Peyer's patch (tissue), 4 donors: ENCODE measurements around the gene ERC1. TPM values are rescaled to one million over a fixed set of nuclear protein-coding genes. Genes with fewer than 3 reads are reported as not detected.

Experiments
- DNase-seq, 3 donors: peaks; one replicate each; pipeline ENCODE4 v3.0.0-alpha.2; 2017 to 2019
- H3K27ac ChIP-seq, 4 donors: fragments of 200-600 bp; sonication (generic); one replicate each; pipeline ENCODE4 v1.5.1; 2016 to 2019
- H3K27me3 ChIP-seq, 2 donors: fragments of 200-600 bp; sonication (generic); one replicate each; pipeline ENCODE4 v1.5.1; 2019
- H3K36me3 ChIP-seq, 3 donors: fragments of 200-600 bp; sonication (generic); one replicate each; pipeline ENCODE4 v1.5.1; 2016 to 2019
- H3K4me1 ChIP-seq, 4 donors: fragments of 200-600 bp; sonication (generic); one replicate each; pipeline ENCODE4 v1.5.1; 2016 to 2019
- H3K4me3 ChIP-seq, 4 donors: fragments of 200-600 bp; sonication (generic); 1 replicate in 3 of 4; 2 replicates in 1 of 4; pipeline ENCODE4 v1.5.1; 2016 to 2019; ENCODE audit warnings: mild to moderate bottlenecking in 1 of 4
- H3K9me3 ChIP-seq, 4 donors: fragments of 200-600 bp; sonication (generic); one replicate each; pipeline ENCODE4 v1.5.1; 2016 to 2019; ENCODE audit warnings: mild to moderate bottlenecking in 1 of 4
- POLR2A ChIP-seq, 2 donors: fragments of 450-650 bp; IDR thresholded peaks; one replicate each; pipeline ENCODE4 v1.5.1; 2017; ENCODE audit warnings: antibody characterized with exemption in 2 of 2, mild to moderate bottlenecking in 2 of 2, moderate library complexity in 2 of 2
- total RNA-seq, 4 donors: library from RNA; depleted of rRNA; stranded (reverse); fragments of >200 nt; gene quantifications; one replicate each; pipeline ENCODE4 v1.1.0, GENCODE V29; 2016
- TF ChIP-seq, protein P1 (sequence below), 6 experiments: fragments of 450-650 bp in 4 of 6; fragments of 200-600 bp in 2 of 6; sonication (generic) in 1 of 6; IDR thresholded peaks; one replicate each; pipeline ENCODE4 v1.5.1; 2017 to 2019; ENCODE audit warnings: antibody characterized with exemption in 6 of 6, mild to moderate bottlenecking in 3 of 6, moderate library complexity in 1 of 6

Gene ERC1
- total RNA-seq, 4 donors from 2014 or later = 26.5 to 184 (median 31.7) TPM

GRCh38 chr12:1429980-1430379, 439.0 kb downstream of the ERC1 start:
- Histone ChIP-seq H3K27ac (no peak overlapping the region), H3K4me1 (peaks cover 0 to 4% (median 0%) of the 10 kb centered on the region in 4 donors), H3K36me3 (no peaks in the 10 kb centered on the region), H3K9me3 (no peaks in the 10 kb centered on the region), H3K27me3 (no peaks in the 10 kb centered on the region), H3K4me3 (no peak overlapping the region)
- no peak for TF ChIP-seq POLR2A (IDR thresholded peaks at IDR 0.05)
- TF ChIP-seq, protein P1, sequence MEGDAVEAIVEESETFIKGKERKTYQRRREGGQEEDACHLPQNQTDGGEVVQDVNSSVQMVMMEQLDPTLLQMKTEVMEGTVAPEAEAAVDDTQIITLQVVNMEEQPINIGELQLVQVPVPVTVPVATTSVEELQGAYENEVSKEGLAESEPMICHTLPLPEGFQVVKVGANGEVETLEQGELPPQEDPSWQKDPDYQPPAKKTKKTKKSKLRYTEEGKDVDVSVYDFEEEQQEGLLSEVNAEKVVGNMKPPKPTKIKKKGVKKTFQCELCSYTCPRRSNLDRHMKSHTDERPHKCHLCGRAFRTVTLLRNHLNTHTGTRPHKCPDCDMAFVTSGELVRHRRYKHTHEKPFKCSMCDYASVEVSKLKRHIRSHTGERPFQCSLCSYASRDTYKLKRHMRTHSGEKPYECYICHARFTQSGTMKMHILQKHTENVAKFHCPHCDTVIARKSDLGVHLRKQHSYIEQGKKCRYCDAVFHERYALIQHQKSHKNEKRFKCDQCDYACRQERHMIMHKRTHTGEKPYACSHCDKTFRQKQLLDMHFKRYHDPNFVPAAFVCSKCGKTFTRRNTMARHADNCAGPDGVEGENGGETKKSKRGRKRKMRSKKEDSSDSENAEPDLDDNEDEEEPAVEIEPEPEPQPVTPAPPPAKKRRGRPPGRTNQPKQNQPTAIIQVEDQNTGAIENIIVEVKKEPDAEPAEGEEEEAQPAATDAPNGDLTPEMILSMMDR (IDR thresholded peaks at IDR 0.05) = no peak
- no peak for DNase-seq

DNA sequence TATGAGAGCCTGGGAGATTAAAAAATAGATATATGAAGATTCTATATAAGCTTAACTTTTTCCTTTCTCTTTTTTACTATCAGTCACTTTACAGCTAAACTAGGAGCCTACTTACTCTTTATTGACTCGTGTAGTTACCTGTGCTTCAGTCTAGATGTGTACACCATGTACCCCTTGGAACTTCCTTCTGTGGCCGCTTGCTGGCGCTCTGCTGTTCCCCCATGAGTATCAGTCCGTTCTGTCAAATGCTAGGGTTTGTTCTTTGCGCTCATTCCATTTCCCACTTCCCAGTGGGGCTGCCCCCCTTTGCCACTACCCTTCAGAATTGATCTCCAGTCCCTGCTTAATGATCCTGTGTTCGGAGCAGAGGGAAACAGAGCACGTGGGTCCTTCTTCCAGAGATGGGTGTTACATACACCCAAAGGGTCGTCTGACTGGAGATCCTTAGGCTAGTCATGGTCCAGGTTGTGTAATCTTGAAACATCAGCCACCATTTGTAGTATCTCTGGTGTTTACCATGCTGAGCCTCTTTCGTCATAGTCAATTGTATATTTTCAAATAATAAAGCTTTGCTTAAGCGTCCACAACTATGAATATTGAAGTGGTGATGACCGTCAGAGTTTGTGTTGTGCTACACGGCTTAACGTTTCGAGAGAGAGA, 443.4 kb downstream of the ERC1 start:
- no peaks in the 10 kb centered on the region for H3K9me3 ChIP-seq
- H3K4me3 ChIP-seq = no peak overlapping the region
- no peak overlapping the region for H3K27ac ChIP-seq
- no peaks in the 10 kb centered on the region for H3K36me3 ChIP-seq
- H3K27me3 ChIP-seq = no peaks in the 10 kb centered on the region
- DNase-seq = no peak
- no peak for TF ChIP-seq POLR2A (IDR thresholded peaks at IDR 0.05)
- TF ChIP-seq, protein P1 (IDR thresholded peaks at IDR 0.05) = no peak
- peaks cover 0 to 10% (median 0%) of the 10 kb centered on the region in 4 donors for H3K4me1 ChIP-seq

DNA sequence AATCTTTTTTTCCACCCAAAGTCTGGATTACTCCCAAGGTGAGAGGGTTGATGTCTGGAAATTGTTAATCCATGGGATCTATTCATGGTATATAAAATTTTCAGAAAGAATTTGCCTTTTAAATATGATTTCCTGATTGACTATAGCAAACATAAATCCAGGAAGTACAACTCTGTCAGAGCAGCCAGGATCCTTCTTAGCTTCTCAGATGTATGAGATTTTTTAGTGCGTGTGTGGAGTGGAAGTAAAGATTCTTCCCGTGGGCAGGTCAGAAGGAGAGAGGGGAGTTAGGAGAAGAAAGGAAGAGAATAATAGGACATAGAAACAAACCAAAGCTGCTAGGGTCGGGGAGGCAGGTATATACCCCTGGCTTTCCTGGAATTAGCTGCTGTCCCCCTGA, 444.0 kb downstream of the ERC1 start:
- H3K9me3 ChIP-seq = no peaks in the 10 kb centered on the region
- H3K4me3 ChIP-seq = no peak overlapping the region
- H3K4me1 ChIP-seq = peaks cover 0 to 10% (median 0%) of the 10 kb centered on the region in 4 donors
- H3K36me3 ChIP-seq = no peaks in the 10 kb centered on the region
- no peak for TF ChIP-seq POLR2A (IDR thresholded peaks at IDR 0.05)
- TF ChIP-seq, protein P1 (IDR thresholded peaks at IDR 0.05) = no peak
- no peak for DNase-seq
- H3K27me3 ChIP-seq = no peaks in the 10 kb centered on the region
- peak overlapping the region in 2 of 4 donors; percentile 22 to 44 for H3K27ac ChIP-seq

DNA sequence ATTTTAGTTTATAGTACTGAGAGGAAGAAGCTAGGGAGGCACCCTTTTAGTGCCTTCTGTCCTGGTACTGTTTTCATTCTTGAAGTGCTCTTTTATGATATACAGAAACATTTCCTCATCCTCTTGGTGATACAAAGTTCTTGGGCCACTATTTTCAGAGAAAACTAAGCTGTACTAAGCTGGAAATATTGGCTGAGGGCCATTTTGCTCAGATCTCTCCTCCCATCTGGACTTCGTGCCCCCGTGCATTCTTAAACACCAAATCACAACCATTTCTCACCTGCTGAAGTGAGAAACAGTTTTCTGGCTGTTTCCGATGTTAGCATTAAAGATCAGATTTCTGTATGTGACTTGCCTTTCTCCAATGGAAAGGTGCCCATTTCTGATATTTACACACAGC, 444.4 kb downstream of the ERC1 start:
- Histone ChIP-seq H3K9me3 (no peaks in the 10 kb centered on the region), H3K4me3 (no peak overlapping the region), H3K27me3 (no peaks in the 10 kb centered on the region), H3K36me3 (no peaks in the 10 kb centered on the region), H3K4me1 (peaks cover 0 to 10% (median 0%) of the 10 kb centered on the region in 4 donors), H3K27ac (peak overlapping the region in 2 of 4 donors; percentile 22 to 44)
- TF ChIP-seq, protein P1 (IDR thresholded peaks at IDR 0.05) = no peak
- no peak for TF ChIP-seq POLR2A (IDR thresholded peaks at IDR 0.05)
- no peak for DNase-seq

DNA sequence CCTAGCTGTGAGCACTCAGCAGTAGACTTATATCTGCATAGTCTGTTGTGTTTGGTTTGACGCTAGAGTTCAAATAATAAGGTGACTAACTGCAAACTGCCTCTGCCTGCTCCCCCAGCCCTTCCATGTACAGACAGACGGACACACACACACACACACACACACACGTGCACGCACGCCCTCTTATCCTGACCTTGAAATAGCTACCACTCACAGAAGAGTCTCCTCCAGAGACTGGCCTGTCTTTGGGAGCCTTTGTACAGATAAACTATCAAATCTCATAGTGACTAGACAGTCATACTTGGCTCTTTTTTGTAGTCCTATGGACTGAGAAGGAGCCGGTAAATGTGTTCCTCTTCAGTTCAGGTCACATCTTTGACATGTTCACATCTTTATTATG, 445.0 kb downstream of the ERC1 start:
- DNase-seq = no peak
- TF ChIP-seq, protein P1 (IDR thresholded peaks at IDR 0.05) = no peak
- no peak for TF ChIP-seq POLR2A (IDR thresholded peaks at IDR 0.05)
- Histone ChIP-seq H3K27me3 (no peaks in the 10 kb centered on the region), H3K27ac (no peak overlapping the region), H3K4me3 (no peak overlapping the region), H3K9me3 (no peaks in the 10 kb centered on the region), H3K4me1 (peaks cover 0 to 10% (median 0%) of the 10 kb centered on the region in 4 donors), H3K36me3 (no peaks in the 10 kb centered on the region)
